ENCODE measurements around the gene RPL5.

- TF ChIP-seq SNAI2 (CRISPR knock-in tag; IDR thresholded peaks at IDR 0.05) = no peak
- TF ChIP-seq OSR1 (CRISPR knock-in tag; IDR thresholded peaks at IDR 0.05) = no peak
- TF ChIP-seq RARB (CRISPR knock-in tag; IDR thresholded peaks at IDR 0.05) = no peak
- TF ChIP-seq PATZ1 (CRISPR knock-in tag; IDR thresholded peaks at IDR 0.05; ENCODE audit: borderline replicate concordance) = no peak
- no peak for TF ChIP-seq TOX (CRISPR knock-in tag; IDR thresholded peaks at IDR 0.05; ENCODE audit: borderline replicate concordance)
- TF ChIP-seq ZC3H10 (CRISPR knock-in tag; IDR thresholded peaks at IDR 0.05) = no peak
- no peak for TF ChIP-seq ARNTL (CRISPR knock-in tag; IDR thresholded peaks at IDR 0.05; ENCODE audit: borderline replicate concordance, low read depth)
- TF ChIP-seq ZNF70 (CRISPR knock-in tag; IDR thresholded peaks at IDR 0.05) = no peak
- no peak for TF ChIP-seq CREB5 (CRISPR knock-in tag; IDR thresholded peaks at IDR 0.05; ENCODE audit: low read depth)
These were observed 13.7 kb upstream of the RPL5 start for GRCh38 chr1:92817986-92818764.
